GM21529 (cell line): ENCODE results near the gene VEGFA.
"Not testable (repeated sequence)": the region's sequence is repeated elsewhere in the genome, so short reads cannot be mapped to it uniquely, and the experiment has no call there.

ENCODE experiments used
- ATAC-seq: cut with Tn5 transposase; IDR thresholded peaks from one replicate; pipeline ENCODE4 v1.9.1; 2021; ENCODE audit not compliant: unreplicated experiment

Gene VEGFA

DNA sequence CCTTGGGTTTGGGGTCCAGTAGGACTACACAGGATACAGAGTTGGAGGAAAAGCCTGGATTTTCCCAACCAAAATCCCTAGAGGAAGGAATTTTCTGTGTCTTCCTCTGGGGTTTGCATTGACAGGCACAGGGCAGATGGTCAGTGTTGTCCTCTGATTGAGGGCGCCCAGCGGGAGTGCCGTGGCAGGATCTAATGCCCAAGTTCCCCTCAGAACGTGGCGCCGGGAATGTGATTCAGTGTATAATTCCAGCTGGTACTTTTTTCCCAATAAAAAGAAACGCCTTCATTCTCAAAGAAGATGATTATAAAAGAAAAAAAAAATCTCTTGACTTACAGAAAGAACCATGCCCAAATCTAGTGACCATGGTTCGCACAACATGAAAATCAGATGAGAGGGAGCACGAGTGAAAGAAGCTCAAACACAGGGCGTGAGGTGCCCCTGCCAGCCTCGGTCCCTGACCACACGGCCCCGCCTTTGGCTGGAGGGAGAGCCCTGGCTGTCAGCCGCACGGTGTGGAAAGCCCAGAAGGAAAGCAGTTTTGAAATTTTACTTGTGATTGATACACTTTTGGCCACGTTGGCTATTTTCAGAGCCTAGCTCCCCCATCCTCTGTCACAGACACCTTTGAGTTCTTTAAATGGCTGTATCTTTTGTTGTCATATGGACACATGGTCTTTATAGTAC is 31.6 kb downstream of the VEGFA start:
- no peak for ATAC-seq

DNA sequence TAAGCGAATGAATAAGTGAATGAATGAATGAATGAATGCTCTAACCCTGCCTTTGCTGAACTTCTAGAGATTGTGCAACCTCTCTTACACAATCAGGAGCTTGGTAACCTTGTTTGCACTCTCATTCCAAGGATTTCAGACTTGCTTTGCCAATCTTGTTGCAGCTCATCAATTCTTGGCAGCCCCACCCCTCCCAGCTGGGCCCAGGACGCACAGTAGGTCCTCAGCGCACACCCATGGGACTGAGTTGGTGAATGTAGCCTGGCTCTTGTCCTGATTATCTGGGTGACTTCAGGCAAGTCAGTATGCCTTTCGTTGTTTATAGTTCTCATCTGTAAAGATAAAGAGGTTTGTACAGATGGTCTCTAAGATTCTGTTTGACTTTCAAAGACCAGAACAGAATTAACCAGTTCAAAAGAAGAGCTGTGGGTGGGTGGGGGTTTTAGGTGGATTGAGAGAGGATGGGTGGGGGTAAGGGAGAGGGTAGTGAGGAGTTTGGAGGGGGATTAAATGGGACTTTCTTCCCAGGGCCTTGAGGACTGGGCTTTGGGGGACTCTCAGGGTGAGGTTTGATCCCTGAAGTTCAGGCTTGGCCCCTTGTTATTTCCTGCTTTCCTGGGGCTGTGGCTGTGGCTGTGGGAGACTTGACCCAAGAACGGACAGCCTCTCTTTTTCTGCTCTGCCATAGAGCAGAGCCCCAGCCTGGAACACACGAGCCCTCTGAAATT is 33.2 kb downstream of the VEGFA start:
- no peak for ATAC-seq

DNA sequence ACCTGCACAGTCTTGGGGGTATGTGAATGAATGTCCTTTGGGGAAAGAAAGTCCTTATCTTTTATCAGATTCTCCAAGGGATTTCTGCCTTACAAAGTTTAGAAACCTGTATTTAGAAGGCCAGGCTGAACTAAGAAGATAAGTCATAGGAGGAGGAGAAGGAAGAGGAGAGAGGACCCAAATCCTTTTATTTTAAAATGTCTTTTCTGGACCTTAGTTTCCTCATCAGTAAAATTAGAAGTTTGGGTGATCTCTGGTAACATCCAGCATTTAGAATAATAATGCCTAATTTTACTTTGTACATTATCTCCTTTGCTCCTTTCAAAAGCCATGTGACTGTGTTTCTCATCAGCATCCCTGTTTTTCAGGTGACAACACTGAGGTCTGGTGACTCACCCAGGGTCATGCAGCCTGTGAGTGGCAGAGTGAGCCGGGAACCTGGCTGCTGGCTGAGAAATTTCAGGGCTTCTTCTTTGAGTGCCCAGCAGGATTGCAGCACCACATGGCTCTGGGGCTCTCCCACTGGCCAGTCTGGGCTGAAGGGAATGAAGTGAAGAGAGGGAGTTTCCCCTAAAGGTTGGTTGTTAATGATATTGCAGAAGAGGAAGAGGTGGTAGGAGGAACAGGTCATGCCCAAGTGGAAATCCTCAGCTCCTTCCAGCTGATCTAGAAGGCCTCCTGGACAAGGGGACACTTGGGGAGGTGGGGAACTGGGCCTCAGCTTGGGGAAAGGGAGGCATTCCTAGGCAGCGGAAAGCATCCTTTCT is 34.0 kb downstream of the VEGFA start:
- no peak for ATAC-seq

DNA sequence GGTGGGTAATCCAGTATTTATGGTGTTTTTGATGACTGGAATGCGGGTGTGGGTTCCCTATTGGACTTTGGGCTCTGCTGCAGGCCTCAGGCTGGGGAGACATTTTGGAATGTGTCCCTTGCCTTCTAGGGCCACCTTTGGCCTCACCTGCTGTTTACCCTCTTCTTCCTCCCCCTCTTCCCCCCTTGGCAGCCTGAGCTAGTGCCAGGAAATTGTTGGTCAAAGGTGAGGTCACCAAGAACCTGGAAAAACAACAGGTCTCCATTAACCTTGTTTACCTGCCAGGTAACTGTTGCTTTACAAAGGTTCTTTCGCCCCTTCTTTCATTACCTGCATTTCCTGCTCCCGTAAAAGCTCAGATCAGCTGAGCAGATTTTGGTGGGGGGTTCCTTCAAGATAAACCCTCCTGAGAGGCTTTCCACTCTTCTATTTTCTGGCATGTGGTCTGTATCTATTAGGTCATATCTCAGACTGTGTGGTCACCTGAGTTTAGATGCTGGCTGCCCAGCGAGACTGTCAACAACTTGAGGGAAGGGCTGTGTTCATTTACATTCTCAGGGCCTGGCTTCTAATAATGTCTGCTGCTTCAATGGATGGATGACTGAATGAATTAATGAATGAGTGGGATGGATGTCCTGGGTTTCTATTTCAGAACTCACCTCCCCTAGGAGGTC is 34.7 kb downstream of the VEGFA start:
- no peak for ATAC-seq

DNA sequence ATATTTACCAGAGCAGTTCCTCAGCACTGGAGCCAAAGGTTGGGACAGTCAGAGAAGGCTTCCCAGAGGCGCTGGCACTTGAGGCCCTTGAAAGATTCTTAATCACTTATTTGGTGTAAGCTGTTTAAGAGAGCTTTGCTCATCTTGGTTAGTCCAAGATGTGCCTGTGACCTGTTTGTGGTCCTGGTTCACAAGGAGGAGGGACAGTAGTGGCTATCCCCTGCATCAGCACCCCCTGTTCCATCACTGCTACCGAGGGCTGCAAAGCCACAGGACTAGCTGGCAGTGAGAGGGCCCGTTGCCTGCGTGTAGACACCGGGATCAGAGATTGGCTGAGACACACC is 35.7 kb downstream of the VEGFA start:
- ATAC-seq = no peak

DNA sequence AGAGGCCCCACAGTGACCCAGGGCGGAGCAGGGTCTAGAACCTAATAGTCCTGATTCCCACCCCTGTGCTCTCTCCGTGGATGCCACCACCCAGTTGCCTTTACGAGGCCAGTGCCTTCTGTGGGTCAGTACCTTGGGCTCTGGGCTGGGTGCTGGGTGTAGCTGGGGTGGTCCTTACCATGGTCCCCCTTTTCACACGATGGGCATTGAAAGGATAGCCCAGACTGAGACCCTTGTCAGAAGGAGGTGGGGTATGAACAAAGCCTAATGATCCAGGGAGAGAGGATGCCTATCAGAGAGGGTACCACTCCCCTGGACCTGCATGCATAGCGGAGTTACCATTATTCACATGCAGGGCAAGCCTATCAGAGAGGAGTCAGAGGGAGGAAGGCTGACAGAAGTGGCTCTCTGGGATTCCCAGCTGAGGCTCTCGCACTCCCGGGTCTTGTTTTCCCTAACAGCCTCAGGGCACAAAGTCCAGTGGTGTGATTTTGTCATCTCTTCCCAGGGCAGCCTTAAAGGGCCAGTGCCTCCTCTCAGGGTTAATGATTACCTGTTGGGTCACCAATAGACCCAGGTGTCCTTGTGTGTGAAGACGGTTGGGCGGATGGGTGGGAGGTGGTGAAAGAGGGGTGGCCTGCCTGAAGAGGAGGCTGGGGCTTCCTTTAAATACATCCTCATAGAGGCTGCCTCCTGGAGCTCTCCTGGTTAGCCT is 36.2 kb downstream of the VEGFA start:
- ATAC-seq = no peak

DNA sequence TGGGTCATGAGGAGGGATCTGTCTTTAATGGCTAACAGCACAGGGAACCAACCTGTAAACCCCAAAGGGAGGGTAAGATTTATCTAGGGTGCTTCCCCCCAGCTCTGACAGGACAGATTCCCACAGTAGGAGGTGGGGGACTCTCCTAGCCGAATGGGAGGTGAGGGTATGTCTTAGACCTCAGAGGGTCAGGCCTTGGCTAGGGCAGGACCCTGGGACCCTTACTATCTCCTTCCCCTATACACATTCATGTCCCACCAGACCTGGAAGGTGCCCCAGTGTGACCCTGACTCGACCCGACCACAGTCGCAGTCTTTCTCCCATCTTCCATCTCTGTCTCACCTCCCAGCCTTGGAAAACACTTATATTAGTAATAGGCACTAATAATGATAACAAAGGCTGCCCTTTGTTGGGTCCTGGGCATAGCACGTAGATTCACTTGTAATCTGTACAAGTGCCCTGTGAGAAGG is 36.8 kb downstream of the VEGFA start:
- ATAC-seq = no peak

DNA sequence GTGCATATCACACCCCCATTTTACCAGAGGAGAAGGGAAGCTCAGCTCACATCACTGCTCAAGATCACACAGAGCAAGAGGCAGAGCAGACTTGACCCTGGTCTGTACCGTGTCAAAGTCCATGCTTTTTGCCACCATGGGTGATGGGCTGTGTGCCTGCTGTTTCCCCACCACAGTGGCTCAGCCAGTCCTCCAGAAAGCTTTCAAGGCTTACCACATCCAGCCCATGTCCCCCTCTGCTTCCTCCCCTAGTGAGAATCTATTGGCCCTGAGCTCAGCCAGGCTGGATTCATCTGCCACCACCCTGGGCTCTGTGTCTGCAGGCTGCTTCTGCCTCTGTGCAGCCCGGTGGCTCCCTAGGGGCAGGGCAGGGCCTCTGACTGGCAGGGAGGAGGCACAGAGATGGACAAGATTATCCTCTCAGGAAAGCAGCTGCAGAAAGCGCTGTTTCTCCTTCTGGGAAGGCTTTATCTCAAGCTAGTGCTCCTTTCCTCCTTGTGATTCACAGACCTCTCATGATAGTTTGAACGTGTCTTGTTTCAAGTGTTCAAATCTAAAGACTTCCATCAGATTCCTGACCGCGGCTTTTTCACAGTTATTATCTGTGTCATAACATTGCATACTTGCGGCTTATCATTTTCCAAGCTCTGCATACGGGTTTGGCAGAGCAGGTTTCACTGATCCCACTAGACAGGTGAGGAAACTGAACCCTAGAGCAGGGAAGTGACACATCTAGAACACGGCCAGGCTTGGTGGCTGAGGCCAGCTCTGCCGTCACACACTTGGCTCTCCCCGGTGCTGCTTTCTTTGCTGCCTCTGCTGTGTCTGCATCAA is 37.4 kb downstream of the VEGFA start:
- no peak for ATAC-seq

DNA sequence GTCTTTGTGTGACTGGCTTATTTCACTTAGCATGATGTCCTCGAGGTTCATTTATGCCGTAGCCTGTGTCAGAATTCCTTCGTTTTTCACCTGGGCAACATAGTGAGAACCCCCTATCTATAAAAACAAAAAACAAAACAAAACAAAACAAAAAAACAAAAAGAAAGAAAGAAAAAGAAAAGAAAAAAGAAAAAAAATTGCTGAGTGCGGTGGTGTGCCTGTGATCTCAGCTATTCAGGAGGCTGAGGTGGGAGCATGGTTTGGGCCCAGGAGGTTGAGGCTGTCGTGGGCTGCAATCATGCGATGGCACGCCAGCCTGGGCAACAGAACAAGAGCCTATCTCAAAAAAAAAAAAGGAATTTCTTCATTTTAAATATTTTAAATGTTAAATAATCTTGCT is 38.4 kb downstream of the VEGFA start:
- no peak for ATAC-seq

DNA sequence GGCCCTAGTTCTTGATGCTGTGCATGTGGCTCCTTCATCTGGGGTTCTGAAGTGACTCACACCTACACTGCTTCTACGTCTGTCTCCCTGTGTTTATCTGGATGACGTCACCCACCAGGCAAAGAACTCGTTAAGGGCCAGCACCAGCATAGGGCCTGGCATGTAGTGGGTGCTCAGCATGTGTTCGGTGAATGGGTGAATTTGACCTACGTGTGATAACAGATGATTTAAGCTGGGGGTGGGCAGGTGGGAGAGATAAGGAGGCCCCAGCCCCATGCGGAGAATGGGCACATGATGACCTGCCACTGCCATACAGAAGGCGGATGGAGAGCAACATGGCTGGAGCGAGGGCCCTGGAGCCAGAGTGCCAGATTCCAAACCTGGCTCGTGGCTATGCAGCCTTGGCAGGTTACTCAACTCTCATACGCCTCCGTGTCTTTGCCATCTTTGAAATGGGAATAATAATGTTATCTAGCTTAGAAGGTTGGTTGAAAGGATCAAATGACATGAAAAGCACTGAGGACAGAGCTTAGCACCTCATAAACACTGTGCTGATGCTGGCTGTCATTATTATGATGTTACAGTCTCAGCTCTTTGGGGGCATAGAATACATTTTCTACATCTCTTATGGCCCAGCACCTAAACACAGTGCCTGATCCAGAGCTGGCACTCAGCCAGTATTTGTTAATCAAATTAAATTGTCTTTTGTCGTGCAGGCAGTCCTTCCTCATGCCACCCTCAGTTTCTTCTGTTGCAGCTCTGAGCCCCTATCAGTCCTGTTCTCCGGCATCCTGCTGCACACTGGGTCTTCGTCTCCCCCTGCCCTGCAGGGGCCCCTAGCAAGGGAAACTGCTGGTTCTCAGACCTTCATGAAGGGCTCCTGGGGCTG is 39.6 kb downstream of the VEGFA start:
- no peak for ATAC-seq

DNA sequence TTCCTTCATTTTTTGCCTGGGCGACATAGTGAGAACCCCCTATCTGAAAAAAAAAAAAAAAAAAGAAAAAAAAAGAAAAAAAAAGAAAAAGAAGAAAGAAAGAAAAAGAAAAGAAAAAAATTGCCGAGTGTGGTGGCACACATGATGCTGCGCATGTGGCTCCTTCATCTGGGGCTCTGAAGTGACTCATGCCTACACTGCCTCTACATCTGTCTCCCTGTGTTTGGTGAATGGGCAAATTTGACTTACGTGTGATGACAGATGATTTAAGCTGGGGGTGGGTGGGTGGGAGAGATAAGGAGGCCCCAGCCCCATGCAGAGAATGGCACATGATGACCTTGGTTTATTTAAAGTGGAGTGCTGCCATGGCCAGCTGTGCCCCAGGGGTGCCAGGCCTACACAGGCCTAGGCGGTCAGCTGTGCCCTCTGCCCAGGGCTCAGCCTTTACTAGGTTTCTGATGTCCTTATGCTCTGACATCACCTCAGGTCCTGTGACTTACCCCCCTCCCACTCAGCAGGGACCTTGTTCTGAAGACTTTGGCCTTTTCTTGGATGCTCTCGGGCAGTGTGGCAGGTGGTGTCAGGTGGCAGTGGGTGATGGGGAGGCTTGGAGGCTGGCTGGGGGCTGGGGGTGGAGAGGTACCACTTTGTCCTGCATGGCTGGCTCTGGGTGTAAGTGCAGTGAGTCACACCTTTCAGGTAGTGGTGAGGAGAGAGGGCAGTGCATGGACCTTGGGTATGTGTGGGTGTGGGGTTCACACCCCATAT is 41.1 kb downstream of the VEGFA start:
- ATAC-seq = no peak

DNA sequence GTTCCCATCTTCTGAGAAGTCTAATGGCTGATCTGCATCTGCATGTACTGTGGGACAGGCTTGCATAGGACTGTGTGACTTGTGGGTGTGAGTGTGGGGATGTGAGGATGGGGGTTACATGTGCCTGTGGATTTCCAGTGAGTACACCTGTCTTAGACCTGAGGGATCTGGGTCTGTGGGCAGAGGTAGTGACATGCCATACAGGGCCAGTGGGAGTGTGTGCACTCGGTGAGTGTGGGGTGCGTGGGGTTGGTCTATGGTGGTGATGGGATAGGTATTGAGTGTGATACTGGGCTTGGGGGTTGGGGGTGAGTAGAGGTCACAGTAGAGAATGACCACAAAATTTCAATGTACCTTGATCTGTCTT is 41.7 kb downstream of the VEGFA start:
- no peak for ATAC-seq

DNA sequence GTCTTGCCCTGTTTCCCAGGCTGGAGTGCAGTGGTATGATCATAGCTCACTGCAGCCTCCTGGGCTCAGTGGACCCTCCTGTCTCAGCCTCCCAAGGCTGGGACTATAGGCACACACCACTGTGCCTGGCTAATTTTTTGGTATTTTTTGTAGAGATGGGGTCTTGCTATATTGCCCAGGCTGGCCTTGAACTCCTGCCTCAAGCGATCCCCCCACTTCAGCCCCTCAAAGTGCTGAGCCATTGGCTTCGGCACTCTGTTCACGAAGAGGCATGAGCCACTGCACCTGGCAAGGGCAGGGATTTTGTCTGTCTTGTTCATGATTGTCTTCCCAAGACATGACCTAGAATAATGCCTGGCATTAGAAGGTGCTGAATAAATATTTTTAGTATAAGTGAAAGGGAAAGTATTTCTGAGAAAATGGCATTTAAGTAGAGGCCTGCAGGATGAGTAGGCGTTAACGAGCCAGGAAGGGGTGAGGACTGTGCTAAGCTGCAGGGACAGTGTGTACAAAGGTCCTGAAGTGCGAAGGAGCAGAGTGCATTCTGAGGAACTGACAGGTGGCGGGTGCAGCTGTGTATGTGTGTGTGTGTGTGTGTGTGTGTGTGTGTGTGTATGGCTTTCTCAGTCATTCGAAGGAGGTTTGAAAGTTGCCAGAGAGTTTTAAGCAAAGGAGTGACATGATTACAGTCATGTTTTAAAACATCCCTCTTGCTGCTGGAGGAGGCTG is 43.0 kb downstream of the VEGFA start:
- ATAC-seq = no peak

DNA sequence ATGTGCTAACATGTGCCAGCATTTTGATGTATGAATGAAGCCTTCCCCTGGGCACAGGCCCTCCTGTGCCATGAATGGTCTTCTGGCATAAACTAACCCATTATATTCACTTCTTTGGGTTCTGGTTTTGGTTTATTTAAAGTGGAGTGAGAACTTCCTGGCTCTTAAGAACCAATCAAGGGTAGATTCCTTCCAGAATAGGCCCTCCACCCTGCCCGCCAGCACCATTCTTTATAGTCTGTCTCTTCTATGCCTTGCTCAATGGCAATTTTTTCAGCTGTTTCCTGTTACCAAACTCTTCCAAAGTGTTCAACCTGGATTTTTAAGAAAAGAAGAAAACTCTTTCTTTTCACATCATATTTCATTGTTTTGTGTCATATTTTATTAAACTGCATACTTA is 44.1 kb downstream of the VEGFA start:
- ATAC-seq = no peak

DNA sequence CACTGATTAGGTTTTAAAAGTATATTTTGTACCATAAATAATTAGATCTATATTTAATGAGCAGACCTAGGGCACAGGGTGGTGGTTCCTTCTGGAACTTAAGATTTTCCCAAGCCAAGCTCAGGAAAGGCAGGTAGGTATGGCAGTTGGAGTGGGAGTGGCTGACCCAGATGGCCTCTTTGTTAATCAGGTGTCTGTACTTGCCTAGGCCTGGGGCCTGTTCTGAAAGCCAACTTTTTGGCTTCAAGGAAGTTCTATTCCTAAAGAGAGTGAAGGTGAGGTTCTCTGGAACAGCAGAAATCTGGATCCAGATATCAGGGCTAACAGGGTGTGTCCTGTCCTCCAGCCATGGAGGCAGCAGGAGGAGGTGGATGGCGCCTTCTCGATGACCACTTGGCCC is 44.9 kb downstream of the VEGFA start:
- no peak for ATAC-seq

DNA sequence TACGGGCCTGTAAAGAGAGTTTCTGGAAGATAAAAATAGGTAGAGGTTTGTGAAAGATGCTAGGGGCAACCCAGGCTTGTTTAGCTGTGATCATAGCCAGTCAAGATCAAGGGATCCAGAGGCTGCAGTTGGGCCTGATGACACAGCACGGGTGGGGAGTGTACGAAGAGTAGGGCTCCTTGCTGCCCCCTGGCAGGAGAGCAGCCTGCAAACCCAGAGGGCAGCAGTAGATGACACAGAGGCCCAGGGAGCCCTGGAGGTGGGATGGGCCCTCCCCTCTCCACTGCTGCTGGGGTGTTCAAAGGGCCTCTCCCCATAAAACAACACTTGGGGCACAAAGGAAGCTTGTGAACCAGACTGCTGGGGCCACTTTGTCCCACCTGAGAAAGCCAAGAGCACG is 47.2 kb downstream of the VEGFA start:
- ATAC-seq = no peak

DNA sequence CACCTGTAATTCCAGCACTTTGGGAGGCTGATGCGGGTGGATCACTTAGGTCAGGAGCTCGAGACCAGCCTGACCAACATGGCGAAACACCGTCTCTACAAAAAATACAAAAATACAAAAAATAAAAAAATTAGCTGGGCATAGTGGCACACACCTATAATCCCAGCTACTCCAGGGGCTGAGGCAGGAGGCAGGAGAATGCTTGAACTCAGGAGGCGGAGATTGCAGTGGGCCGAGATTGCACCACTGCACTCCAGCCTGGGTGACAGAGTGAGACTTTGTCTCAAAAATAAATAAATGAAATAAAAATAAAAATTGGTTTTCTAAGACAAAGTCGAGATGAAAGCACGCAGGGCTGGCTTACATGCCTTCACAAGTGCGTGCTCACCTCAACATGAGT is 49.0 kb downstream of the VEGFA start:
- not testable (repeated sequence) for ATAC-seq

DNA sequence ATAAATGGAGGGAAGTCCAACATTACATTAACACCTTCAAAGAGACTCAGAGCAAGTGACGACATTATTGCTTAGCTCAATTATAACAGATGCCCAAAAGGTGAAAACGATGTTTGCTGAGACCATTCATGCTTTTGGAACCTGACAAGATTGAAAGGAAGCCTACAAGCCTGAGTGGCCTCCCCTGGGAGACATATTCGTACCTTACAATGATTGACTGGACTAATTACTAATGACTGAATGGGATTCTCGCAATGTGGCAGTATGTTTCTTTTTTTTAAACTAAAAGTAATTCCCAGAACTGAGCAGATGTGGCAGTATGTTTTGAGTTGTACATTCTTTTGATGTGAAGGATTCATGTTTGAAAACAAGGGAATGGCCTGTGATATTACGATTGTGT is 49.9 kb downstream of the VEGFA start:
- no peak for ATAC-seq
